ENCODE data around the gene IARS1. TPM values are rescaled to one million over a fixed set of nuclear protein-coding genes. Genes with fewer than 3 reads are reported as not detected.

The IARS1 gene
- polyA plus RNA-seq, 6 donors from 2014 or later, result 30.1 to 54.0 (median 40.8) TPM

GRCh38 chr9:92291577-92291976 is 1.9 kb downstream of the IARS1 start:
- peaks cover 25 to 41% (median 33%) of the 10 kb centered on the region in 3 donors for H3K4me1 Mint-ChIP-seq
- no peaks in the 10 kb centered on the region for H3K27me3 Mint-ChIP-seq
- peaks cover 0 to 10% of the 10 kb centered on the region in 2 donors for H3K36me3 Mint-ChIP-seq
- H3K4me3 Mint-ChIP-seq, result peak overlapping the region in 2 of 8 donors; percentile 19 to 81
- H3K9me3 Mint-ChIP-seq, result no peaks in the 10 kb centered on the region
- no peak overlapping the region for H3K27ac Mint-ChIP-seq
- ATAC-seq (ENCODE audit: low read depth in 2 of 2) (no peak), DNase-seq (no peak)

- H3K9me3 Mint-ChIP-seq, result no peaks in the 10 kb centered on the region
- peak overlapping the region in 3 of 8 donors; percentile 36 to 81 (median 61) for H3K4me3 Mint-ChIP-seq
- no peak for DNase-seq
- H3K36me3 Mint-ChIP-seq, result peaks cover 0 to 10% of the 10 kb centered on the region in 2 donors
- H3K27ac Mint-ChIP-seq, result peak overlapping the region in 4 of 6 donors; percentile 31 to 74 (median 53)
- H3K27me3 Mint-ChIP-seq, result no peaks in the 10 kb centered on the region
- ATAC-seq (ENCODE audit: low read depth in 2 of 2), result no peak
- peaks cover 25 to 39% (median 33%) of the 10 kb centered on the region in 3 donors for H3K4me1 Mint-ChIP-seq
These were observed 2.6 kb downstream of the IARS1 start for GRCh38 chr9:92290785-92291429.

- no peak for DNase-seq
- H3K27ac Mint-ChIP-seq, result no peak overlapping the region
- peak overlapping the region in 1 of 8 donors; percentile 39 for H3K4me3 Mint-ChIP-seq
- peaks cover 18 to 30% (median 25%) of the 10 kb centered on the region in 3 donors for H3K4me1 Mint-ChIP-seq
- peaks cover 0 to 20% of the 10 kb centered on the region in 2 donors for H3K36me3 Mint-ChIP-seq
- no peak for ATAC-seq (ENCODE audit: low read depth in 2 of 2)
- H3K9me3 Mint-ChIP-seq, result no peaks in the 10 kb centered on the region
- H3K27me3 Mint-ChIP-seq, result no peaks in the 10 kb centered on the region
These were observed 3.6 kb downstream of the IARS1 start for GRCh38 chr9:92289708-92290390.

- Mint-ChIP-seq H3K27me3 (no peaks in the 10 kb centered on the region), H3K9me3 (no peaks in the 10 kb centered on the region), H3K36me3 (peaks cover 9 to 19% of the 10 kb centered on the region in 2 donors), H3K27ac (no peak overlapping the region), H3K4me1 (peaks cover 0 to 4% (median 0%) of the 10 kb centered on the region in 3 donors), H3K4me3 (no peak overlapping the region)
- DNase-seq (no peak), ATAC-seq (ENCODE audit: low read depth in 2 of 2) (no peak)
These were observed 14.2 kb downstream of the IARS1 start for GRCh38 chr9:92279302-92279701.

GRCh38 chr9:92278110-92278509 is 15.4 kb downstream of the IARS1 start:
- ATAC-seq (ENCODE audit: low read depth in 2 of 2) (no peak), DNase-seq (no peak)
- Mint-ChIP-seq H3K9me3 (no peaks in the 10 kb centered on the region), H3K27me3 (no peaks in the 10 kb centered on the region), H3K4me3 (no peak overlapping the region), H3K4me1 (peaks cover 0 to 4% (median 0%) of the 10 kb centered on the region in 3 donors), H3K36me3 (peaks cover 9 to 19% of the 10 kb centered on the region in 2 donors), H3K27ac (no peak overlapping the region)

- ATAC-seq (ENCODE audit: low read depth in 2 of 2), result no peak
- Mint-ChIP-seq H3K27ac (peak overlapping the region; percentile 3 to 88 (median 25)), H3K4me3 (peak overlapping the region in 1 of 8 donors; percentile 47), H3K27me3 (no peaks in the 10 kb centered on the region), H3K4me1 (peaks cover 0 to 4% (median 0%) of the 10 kb centered on the region in 3 donors), H3K9me3 (no peaks in the 10 kb centered on the region), H3K36me3 (peaks cover 9 to 28% of the 10 kb centered on the region in 2 donors)
- no peak for DNase-seq
These were observed 17.0 kb downstream of the IARS1 start for GRCh38 chr9:92276331-92277032.

GRCh38 chr9:92275541-92275940 is 18.0 kb downstream of the IARS1 start:
- H3K4me1 Mint-ChIP-seq, result peaks cover 0 to 4% (median 0%) of the 10 kb centered on the region in 3 donors
- H3K27ac Mint-ChIP-seq, result peak overlapping the region in 2 of 6 donors; percentile 32 to 35
- H3K9me3 Mint-ChIP-seq, result no peaks in the 10 kb centered on the region
- H3K36me3 Mint-ChIP-seq, result peaks cover 9 to 35% of the 10 kb centered on the region in 2 donors
- ATAC-seq (ENCODE audit: low read depth in 2 of 2), result no peak
- no peak overlapping the region for H3K4me3 Mint-ChIP-seq
- H3K27me3 Mint-ChIP-seq, result no peaks in the 10 kb centered on the region
- DNase-seq, result no peak

GRCh38 chr9:92270511-92270910 is 23.0 kb downstream of the IARS1 start:
- ATAC-seq (ENCODE audit: low read depth in 2 of 2) (no peak), DNase-seq (no peak)
- Mint-ChIP-seq H3K27me3 (no peaks in the 10 kb centered on the region), H3K9me3 (no peaks in the 10 kb centered on the region), H3K36me3 (peaks cover 16 to 27% of the 10 kb centered on the region in 2 donors), H3K4me1 (no peaks in the 10 kb centered on the region), H3K27ac (no peak overlapping the region), H3K4me3 (no peak overlapping the region)

- no peak for DNase-seq
- Mint-ChIP-seq H3K27me3 (no peaks in the 10 kb centered on the region), H3K4me1 (no peaks in the 10 kb centered on the region), H3K36me3 (peaks cover 31 to 42% of the 10 kb centered on the region in 2 donors), H3K4me3 (no peak overlapping the region), H3K9me3 (no peaks in the 10 kb centered on the region), H3K27ac (peak overlapping the region in 1 of 6 donors; percentile 71)
- no peak for ATAC-seq (ENCODE audit: low read depth in 2 of 2)
These were observed 27.0 kb downstream of the IARS1 start for GRCh38 chr9:92266486-92266885.

GRCh38 chr9:92265154-92265553 is 28.3 kb downstream of the IARS1 start:
- H3K27ac Mint-ChIP-seq, result no peak overlapping the region
- peaks cover 24 to 42% of the 10 kb centered on the region in 2 donors for H3K36me3 Mint-ChIP-seq

GRCh38 chr9:92263131-92263530 is 30.4 kb downstream of the IARS1 start:
- H3K36me3 Mint-ChIP-seq, result peaks cover 22 to 41% of the 10 kb centered on the region in 2 donors
- H3K27ac Mint-ChIP-seq, result peak overlapping the region in 1 of 6 donors; percentile 11
- H3K27me3 Mint-ChIP-seq, result no peaks in the 10 kb centered on the region
- H3K4me1 Mint-ChIP-seq, result no peaks in the 10 kb centered on the region
- DNase-seq (no peak), ATAC-seq (ENCODE audit: low read depth in 2 of 2) (no peak)
- H3K4me3 Mint-ChIP-seq, result no peak overlapping the region
- no peaks in the 10 kb centered on the region for H3K9me3 Mint-ChIP-seq

More at GRCh38 chr9:92265154-92265553, 28.3 kb downstream of the IARS1 start:
- no peaks in the 10 kb centered on the region for H3K4me1 Mint-ChIP-seq
- ATAC-seq (ENCODE audit: low read depth in 2 of 2) (no peak), DNase-seq (no peak)
- H3K9me3 Mint-ChIP-seq, result no peaks in the 10 kb centered on the region
- no peak overlapping the region for H3K4me3 Mint-ChIP-seq
- no peaks in the 10 kb centered on the region for H3K27me3 Mint-ChIP-seq

GRCh38 chr9:92257327-92257726 is 36.2 kb downstream of the IARS1 start:
- ATAC-seq (ENCODE audit: low read depth in 2 of 2), result no peak
- H3K9me3 Mint-ChIP-seq, result no peaks in the 10 kb centered on the region
- no peaks in the 10 kb centered on the region for H3K27me3 Mint-ChIP-seq
- H3K27ac Mint-ChIP-seq, result no peak overlapping the region
- no peaks in the 10 kb centered on the region for H3K4me1 Mint-ChIP-seq
- no peak overlapping the region for H3K4me3 Mint-ChIP-seq
- DNase-seq, result no peak
- peaks cover 24 to 27% of the 10 kb centered on the region in 2 donors for H3K36me3 Mint-ChIP-seq

Data from naive B cell (primary cell).